SU-DHL-6 (cell line): ENCODE data around the gene PHLDA1.

Source experiments
- H2AFZ ChIP-seq: fragments of 200-600 bp; sonication (generic); 2 replicates; pipeline ENCODE4 v1.6.1; 2014; ENCODE audit warnings: low read depth, mild to moderate bottlenecking, moderate library complexity, mixed read lengths, antibody characterized with exemption, low read length; ENCODE audit not compliant: severe bottlenecking
- H3F3A ChIP-seq: fragments of 200-600 bp; shearing (Covaris generic); 2 replicates; pipeline ENCODE4 v1.6.0; 2016; ENCODE audit warnings: antibody characterized with exemption, mild to moderate bottlenecking; ENCODE audit not compliant: insufficient read depth
- H3K27ac ChIP-seq: fragments of 200-600 bp; sonication (generic); 2 replicates; pipeline ENCODE4 v1.5.1; 2016; ENCODE audit warnings: low read depth, mild to moderate bottlenecking, low read length, moderate library complexity, mixed read lengths
- H3K27me3 ChIP-seq: fragments of 200-600 bp; sonication (generic), shearing (Covaris generic); 2 replicates; pipeline ENCODE4 v1.6.0; 2014; ENCODE audit warnings: mild to moderate bottlenecking, low read length
- H3K36me3 ChIP-seq: fragments of 200-600 bp; sonication (generic); 2 replicates; pipeline ENCODE4 v1.6.1; 2014; ENCODE audit warnings: mild to moderate bottlenecking, low read length, mixed read lengths
- H3K4me2 ChIP-seq: fragments of 300-600, 200-600 bp; shearing (Covaris generic), sonication (generic); 2 replicates; pipeline ENCODE4 v1.6.0; 2014; ENCODE audit warnings: low read length, low read depth, mild to moderate bottlenecking; ENCODE audit not compliant: poor library complexity, severe bottlenecking
- H3K4me3 ChIP-seq: fragments of 200-600 bp; sonication (generic); 2 replicates; pipeline ENCODE4 v1.5.1; 2014; ENCODE audit warnings: antibody characterized with exemption, low read length, mild to moderate bottlenecking, mixed read lengths; ENCODE audit not compliant: insufficient read depth, poor library complexity, severe bottlenecking
- H3K79me2 ChIP-seq: fragments of 200-600 bp; sonication (generic); 2 replicates; pipeline ENCODE4 v1.6.1; 2014; ENCODE audit warnings: mild to moderate bottlenecking, low read length, moderate library complexity; ENCODE audit not compliant: insufficient read depth
- H3K9ac ChIP-seq: fragments of 200-600 bp; sonication (generic); 2 replicates; pipeline ENCODE4 v1.7.0; 2014; ENCODE audit warnings: mild to moderate bottlenecking, low read length
- H3K9me2 ChIP-seq: fragments of 200-600 bp; sonication (generic); replicated peaks from 2 replicates; pipeline ENCODE4 v1.6.1; 2014; ENCODE audit warnings: low read length; ENCODE audit not compliant: insufficient read depth
- H3K9me3 ChIP-seq: fragments of 200-600 bp; sonication (generic); 2 replicates; pipeline ENCODE4 v1.6.1; 2014; ENCODE audit warnings: low read length, mixed read lengths; ENCODE audit not compliant: insufficient read depth
- H4K20me1 ChIP-seq: fragments of 200-600 bp; sonication (generic); 2 replicates; pipeline ENCODE4 v1.6.1; 2014; ENCODE audit warnings: low read depth, mild to moderate bottlenecking, antibody characterized with exemption, low read length, moderate library complexity, mixed read lengths
- CTCF ChIP-seq: fragments of 200-600 bp; sonication (generic); IDR thresholded peaks from one replicate; pipeline ENCODE4 v1.5.1; 2017; ENCODE audit warnings: antibody characterized with exemption, mild to moderate bottlenecking, low read length, moderate library complexity; ENCODE audit not compliant: insufficient read depth, poor library complexity, severe bottlenecking
- EZH2phosphoT487 ChIP-seq: fragments of 200-600 bp; sonication (generic), shearing (Covaris generic); conservative IDR thresholded peaks from 2 replicates; pipeline ENCODE4 v1.6.1; 2018; ENCODE audit warnings: mild to moderate bottlenecking, antibody characterized with exemption, low read length, moderate library complexity, mixed read lengths

Gene PHLDA1

GRCh38 chr12:76073561-76073960, 42.0 kb upstream of the PHLDA1 start:
- Histone ChIP-seq H3K4me2 (no peak overlapping the region), H3K9ac (no peak overlapping the region), H3F3A (peaks cover 13% of the 10 kb centered on the region; the same call in 1 of the 2 replicates), H4K20me1 (peaks cover 94% of the 10 kb centered on the region), H3K36me3 (peaks cover 75% of the 10 kb centered on the region), H3K27me3 (no peaks in the 10 kb centered on the region), H3K9me2 (no peaks in the 10 kb centered on the region), H3K4me3 (no peak overlapping the region), H3K79me2 (peaks cover 100% of the 10 kb centered on the region), H3K9me3 (no peaks in the 10 kb centered on the region), H3K27ac (no peak overlapping the region), H2AFZ (no peak overlapping the region)
- TF ChIP-seq CTCF (no peak), EZH2phosphoT487 (no peak)

GRCh38 chr12:76072568-76072967, 41.0 kb upstream of the PHLDA1 start:
- no peak for TF ChIP-seq EZH2phosphoT487
- TF ChIP-seq CTCF, result no peak
- Histone ChIP-seq H3K4me3 (no peak overlapping the region), H3K27me3 (no peaks in the 10 kb centered on the region), H3K9me2 (no peaks in the 10 kb centered on the region), H3K9ac (no peak overlapping the region), H3K9me3 (no peaks in the 10 kb centered on the region), H3K4me2 (no peak overlapping the region), H4K20me1 (peaks cover 87% of the 10 kb centered on the region), H3K27ac (no peak overlapping the region), H3K79me2 (peaks cover 100% of the 10 kb centered on the region), H2AFZ (no peak overlapping the region), H3K36me3 (peaks cover 78% of the 10 kb centered on the region), H3F3A (peaks cover 10% of the 10 kb centered on the region; the same call in 1 of the 2 replicates)

- Histone ChIP-seq H3K9me3 (peaks cover 6% of the 10 kb centered on the region; the same call in 1 of the 2 replicates), H3K36me3 (peaks cover 96% of the 10 kb centered on the region), H2AFZ (no peak overlapping the region), H3K9ac (no peak overlapping the region), H3K9me2 (no peaks in the 10 kb centered on the region), H4K20me1 (peaks cover 63% of the 10 kb centered on the region), H3K4me2 (no peak overlapping the region), H3K27me3 (no peaks in the 10 kb centered on the region), H3K79me2 (peaks cover 99% of the 10 kb centered on the region), H3F3A (peaks cover 8% of the 10 kb centered on the region; the same call in 1 of the 2 replicates), H3K4me3 (no peak overlapping the region), H3K27ac (no peak overlapping the region)
- TF ChIP-seq CTCF (no peak), EZH2phosphoT487 (no peak)
These were observed 37.8 kb upstream of the PHLDA1 start for GRCh38 chr12:76069339-76069738.

GRCh38 chr12:76065917-76066316, 34.3 kb upstream of the PHLDA1 start:
- Histone ChIP-seq H3K9ac (no peak overlapping the region), H3K9me3 (peaks cover 6% of the 10 kb centered on the region; the same call in 1 of the 2 replicates), H3K4me3 (no peak overlapping the region), H3F3A (peaks cover 8% of the 10 kb centered on the region; the same call in 1 of the 2 replicates), H3K27me3 (no peaks in the 10 kb centered on the region), H3K4me2 (no peak overlapping the region), H3K79me2 (peaks cover 98% of the 10 kb centered on the region), H2AFZ (no peak overlapping the region), H3K9me2 (no peaks in the 10 kb centered on the region), H3K27ac (no peak overlapping the region), H3K36me3 (peaks cover 75% of the 10 kb centered on the region), H4K20me1 (peaks cover 48% of the 10 kb centered on the region)
- no peak for TF ChIP-seq EZH2phosphoT487
